HG03378 (cell line): Measurements from ENCODE around the gene DCDC2B.
"Not testable (repeated sequence)": the region's sequence is repeated elsewhere in the genome, so short reads cannot be mapped to it uniquely, and the experiment has no call there.

Experiments used
- ATAC-seq: cut with Tn5 transposase; IDR thresholded peaks from one replicate; pipeline ENCODE4 v1.9.1; 2021; ENCODE audit warnings: mild to moderate bottlenecking, moderate library complexity; ENCODE audit not compliant: unreplicated experiment

The DCDC2B gene

GRCh38 chr1:32255072-32256071, 46.5 kb downstream of the DCDC2B start:
- ATAC-seq, result no peak

GRCh38 chr1:32256473-32257226, 47.8 kb downstream of the DCDC2B start:
- no peak for ATAC-seq

GRCh38 chr1:32257227-32257508, 48.3 kb downstream of the DCDC2B start:
- no peak for ATAC-seq

- ATAC-seq, result not testable (repeated sequence)
These were observed 54.3 kb downstream of the DCDC2B start for GRCh38 chr1:32263236-32263593.

GRCh38 chr1:32263744-32264143, 54.9 kb downstream of the DCDC2B start:
- ATAC-seq, result peak; percentile 55
